A549 (cell line): ENCODE measurements around the gene IRS2. TPM values are rescaled to one million over a fixed set of nuclear protein-coding genes. Genes with fewer than 3 reads are reported as not detected.

ENCODE experiments used
- ATAC-seq, 2 experiments: fragments of 200-7000 bp in 1 of 2; fragments of >200 bp in 1 of 2; cut with Nextera tagmentation in 1 of 2; cut with Tn5 transposase in 1 of 2; 3 replicates each; pipeline versions ENCODE4 v1.8.0 to v1.9.1; 2018 to 2020; ENCODE audit warnings: mild to moderate bottlenecking in 1 of 2, moderate library complexity in 1 of 2
- CTCF ChIA-PET: fragments of 300-600 bp; sonication (Branson Sonifier 250); formaldehyde crosslinking; extraction: SDS; loops from one replicate; lab custom pipeline; 2021; ENCODE audit warnings: antibody characterized with exemption, inconsistent platforms; lab: Yijun Ruan, JAX
- POLR2A ChIA-PET: fragments of 350-600 bp; formaldehyde crosslinking; extraction: SDS; loops from one replicate; lab custom pipeline; 2021; ENCODE audit warnings: antibody characterized with exemption, inconsistent platforms; lab: Yijun Ruan, JAX
- DNase-seq, 2 experiments: peaks; one replicate each; pipeline versions ENCODE4 v3.0.0 to v3.0.0-alpha.2; 2011 to 2016; ENCODE audit warnings: low read depth in 1 of 2, low spot score in 1 of 2
- FAIRE-seq: peaks from 2 replicates; lab custom pipeline; 2011; peaks lifted over from hg19 to GRCh38; lab: Jason Lieb, UNC
- H3K27ac ChIP-seq, 2 experiments: fragments of >200 bp; sonication (Bioruptor Twin); formaldehyde crosslinking; 3 replicates each; pipeline ENCODE4 v1.5.1; 2016 to 2017
- H3K4me1 ChIP-seq: fragments of >200 bp; sonication (Bioruptor Twin); formaldehyde crosslinking; 3 replicates; pipeline ENCODE4 v1.6.1; 2016
- H3K4me2 ChIP-seq: fragments of >200 bp; sonication (Bioruptor Twin); formaldehyde crosslinking; 3 replicates; pipeline ENCODE4 v1.6.1; 2016
- H3K4me3 ChIP-seq: fragments of >200 bp; sonication (Bioruptor Twin); formaldehyde crosslinking; 3 replicates; pipeline ENCODE4 v1.5.1; 2016
- H3K9me3 ChIP-seq: fragments of >200 bp; sonication (Bioruptor Twin); formaldehyde crosslinking; 3 replicates; pipeline ENCODE4 v1.6.1; 2016
- BHLHE40 ChIP-seq: IDR thresholded peaks from 2 replicates; pipeline ENCODE4 v1.6.1; 2012; ENCODE audit warnings: low read depth, low read length, inconsistent platforms
- CBX8 ChIP-seq: fragments of 200-600 bp; sonication (generic); IDR thresholded peaks from 2 replicates; pipeline ENCODE4 v1.6.1; 2016
- CHD2 ChIP-seq: fragments of 150-350 bp; IDR thresholded peaks from 2 replicates; pipeline ENCODE4 v1.6.1; 2014; ENCODE audit warnings: low read length; ENCODE audit not compliant: partially characterized antibody
- CHD4 ChIP-seq: fragments of 200-600 bp; sonication (generic); IDR thresholded peaks from 2 replicates; pipeline ENCODE4 v1.6.1; 2016; ENCODE audit warnings: antibody characterized with exemption, mild to moderate bottlenecking, borderline replicate concordance
- EP300 ChIP-seq, 2 experiments: fragments of >200 bp; sonication (Bioruptor Twin); formaldehyde crosslinking; IDR thresholded peaks; 2 replicates in 1 of 2; 3 replicates in 1 of 2; pipeline ENCODE4 v1.6.1; 2016 to 2017
- ESRRA ChIP-seq: fragments of 150-350 bp; IDR thresholded peaks from 2 replicates; pipeline ENCODE4 v1.6.1; 2014; ENCODE audit warnings: mild to moderate bottlenecking, low read length, borderline replicate concordance
- FOSL2 ChIP-seq, 2 experiments: fragments of 450-650 bp in 1 of 2; fragments of >200 bp in 1 of 2; sonication (Bioruptor Twin) in 1 of 2; formaldehyde crosslinking; IDR thresholded peaks; 2 replicates each; pipeline versions ENCODE4 v1.5.0 to v1.6.1; 2016 to 2020; ENCODE audit warnings: mild to moderate bottlenecking in 1 of 2, moderate library complexity in 1 of 2
- FOXS1 ChIP-seq: fragments of 250-450 bp; sonication (Bioruptor Pico); IDR thresholded peaks from 2 replicates; pipeline ENCODE4 v1.5.0; 2020; ENCODE audit warnings: mild to moderate bottlenecking, moderate library complexity
- HOXB13 ChIP-seq: fragments of 250-450 bp; sonication (Bioruptor Pico); IDR thresholded peaks from 2 replicates; pipeline ENCODE4 v1.5.0; 2020; ENCODE audit warnings: low read depth, mild to moderate bottlenecking, moderate library complexity
- KDM1A ChIP-seq: fragments of 200-600 bp; sonication (generic); IDR thresholded peaks from 2 replicates; pipeline ENCODE4 v1.6.1; 2016; ENCODE audit warnings: low read depth, mild to moderate bottlenecking
- MAZ ChIP-seq: fragments of 150-350 bp; IDR thresholded peaks from 2 replicates; pipeline ENCODE4 v1.6.1; 2014; ENCODE audit warnings: antibody characterized with exemption, low read depth, low read length, borderline replicate concordance
- NPAS2 ChIP-seq: fragments of 250-450 bp; sonication (Bioruptor Pico); IDR thresholded peaks from 2 replicates; pipeline ENCODE4 v1.8.0; 2022; ENCODE audit warnings: mild to moderate bottlenecking, moderate library complexity, borderline replicate concordance
- RCOR1 ChIP-seq: fragments of 150-350 bp; IDR thresholded peaks from 2 replicates; pipeline ENCODE4 v1.6.1; 2014; ENCODE audit warnings: antibody characterized with exemption, low read length, low read depth
- RNF2 ChIP-seq: fragments of 200-600 bp; sonication (generic); IDR thresholded peaks from 2 replicates; pipeline ENCODE4 v1.6.1; 2016; ENCODE audit warnings: low read depth, mild to moderate bottlenecking, antibody characterized with exemption, moderate library complexity, borderline replicate concordance
- SMC3 ChIP-seq: fragments of >200 bp; sonication (Bioruptor Twin); formaldehyde crosslinking; IDR thresholded peaks from 3 replicates; pipeline ENCODE4 v1.6.1; 2018; ENCODE audit warnings: inconsistent platforms
- SREBF2 ChIP-seq: fragments of 450-650 bp; IDR thresholded peaks from 2 replicates; pipeline ENCODE4 v1.6.1; 2014; ENCODE audit warnings: mild to moderate bottlenecking, moderate library complexity
- TFCP2L1 ChIP-seq: fragments of 250-450 bp; sonication (Bioruptor Pico); IDR thresholded peaks from 2 replicates; pipeline ENCODE4 v1.5.0; 2021; ENCODE audit warnings: mild to moderate bottlenecking
- TP53 ChIP-seq: fragments of 250-450 bp; sonication (Bioruptor Pico); IDR thresholded peaks from 2 replicates; pipeline ENCODE4 v1.5.0; 2021; ENCODE audit warnings: mild to moderate bottlenecking, moderate library complexity
- ZC3H11A ChIP-seq: fragments of 450-650 bp; IDR thresholded peaks from 2 replicates; pipeline ENCODE4 v1.6.1; 2014; ENCODE audit warnings: antibody characterized with exemption, mild to moderate bottlenecking
- ZNF302 ChIP-seq: fragments of 250-450 bp; sonication (Bioruptor Pico); IDR thresholded peaks from 2 replicates; pipeline ENCODE4 v1.9.0; 2021; ENCODE audit warnings: inconsistent platforms, mild to moderate bottlenecking, moderate library complexity
- WGBS: methylation state at CpG from one replicate; pipeline ENCODE4 v1.1.6; 2017; ENCODE audit errors: missing lambda C conversion rate; 5-methylcytosine and 5-hydroxymethylcytosine counted together
- polyA plus RNA-seq, 4 experiments: library from polyadenylated mRNA; depleted of rRNA in 3 of 4; stranded (reverse); fragments of >200 nt; fragmentation: RNase III in 1 of 4; extraction: RNeasy Plus Mini Kit Qiagen cat#74134 plus additional on column Dnase treatment in 1 of 4; gene quantifications; 2 replicates in 3 of 4; 3 replicates in 1 of 4; pipeline ENCODE4 v1.2.3, GENCODE V29; 2011 to 2017
- TF ChIP-seq, protein P1 (sequence below): IDR thresholded peaks from 2 replicates; pipeline ENCODE4 v1.6.1; 2012; ENCODE audit warnings: low read depth, borderline replicate concordance
- TF ChIP-seq, protein P2 (sequence below): IDR thresholded peaks from 2 replicates; pipeline ENCODE4 v1.6.1; 2012
- TF ChIP-seq, protein P3 (sequence below): fragments of 250-450 bp; sonication (Bioruptor Pico); IDR thresholded peaks from 2 replicates; pipeline ENCODE4 v1.5.0; 2020; ENCODE audit warnings: low read depth, mild to moderate bottlenecking, moderate library complexity
- TF ChIP-seq, protein P4 (sequence below): fragments of 150-350 bp; IDR thresholded peaks from 2 replicates; pipeline ENCODE4 v1.6.1; 2014; ENCODE audit warnings: low read depth, mild to moderate bottlenecking, low read length
- TF ChIP-seq, protein P5 (sequence below): IDR thresholded peaks from 2 replicates; pipeline ENCODE4 v1.6.1; 2012
- TF ChIP-seq, protein P6 (sequence below): fragments of 200-600 bp; sonication (generic); IDR thresholded peaks from 2 replicates; pipeline ENCODE4 v1.6.1; 2016; ENCODE audit warnings: antibody characterized with exemption, mild to moderate bottlenecking, moderate library complexity

The IRS2 gene
- polyA plus RNA-seq, 2 of the 4 experiments (the other 2 are of a cell fraction), result 4.8 to 12.3 TPM

DNA sequence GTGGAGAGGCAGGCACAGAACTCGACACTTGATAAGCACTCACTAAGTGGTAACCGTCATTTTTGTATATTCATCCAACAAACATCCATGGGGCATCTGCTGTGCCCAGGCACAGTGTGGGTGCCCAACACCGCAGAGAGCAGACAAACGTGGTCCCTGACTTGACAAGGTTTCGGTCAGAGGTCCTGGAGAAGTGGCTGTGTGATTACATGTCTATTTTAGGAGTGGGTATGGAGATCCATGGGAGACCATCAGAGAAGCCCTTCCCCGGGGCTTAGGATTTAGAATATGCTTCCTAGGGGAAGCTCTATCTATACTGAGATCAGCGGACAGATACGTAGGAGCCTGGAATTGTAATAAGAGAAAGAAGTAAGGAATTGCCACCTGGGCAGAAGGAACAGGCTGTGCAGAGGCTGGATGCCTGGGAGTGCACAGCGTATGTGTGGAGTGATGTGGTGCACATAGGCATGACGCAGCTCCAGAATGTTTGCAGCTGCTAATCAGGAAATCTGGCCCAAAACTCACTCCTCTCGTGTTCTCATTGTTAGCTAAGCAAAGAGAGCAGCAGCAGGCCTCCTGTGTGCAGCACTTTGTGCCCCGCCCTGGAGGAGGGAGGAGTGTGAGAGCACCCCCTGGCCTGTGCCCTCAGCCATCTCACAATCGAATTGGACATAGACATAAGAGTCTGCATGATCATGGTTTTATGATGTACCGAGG lies 23.0 kb upstream of the IRS2 start:
- Histone ChIP-seq H3K4me1 (no peaks in the 10 kb centered on the region), H3K27ac (no peak overlapping the region), H3K9me3 (no peaks in the 10 kb centered on the region), H3K4me3 (no peak overlapping the region)
- POLR2A ChIA-PET, result no interaction called here
- DNase-seq (no peak), ATAC-seq (no peak)
- TF ChIP-seq RCOR1 (no peak), SREBF2 (no peak), NPAS2 (CRISPR knock-in tag) (no peak), MAZ (no peak)
- TF ChIP-seq, protein P1, sequence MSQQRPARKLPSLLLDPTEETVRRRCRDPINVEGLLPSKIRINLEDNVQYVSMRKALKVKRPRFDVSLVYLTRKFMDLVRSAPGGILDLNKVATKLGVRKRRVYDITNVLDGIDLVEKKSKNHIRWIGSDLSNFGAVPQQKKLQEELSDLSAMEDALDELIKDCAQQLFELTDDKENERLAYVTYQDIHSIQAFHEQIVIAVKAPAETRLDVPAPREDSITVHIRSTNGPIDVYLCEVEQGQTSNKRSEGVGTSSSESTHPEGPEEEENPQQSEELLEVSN, result no peak
- TF ChIP-seq, all 56 proteins: peak for 0
- H3K4me2 ChIP-seq, result no peak overlapping the region
- FAIRE-seq, result no peak
- CTCF ChIA-PET, result no interaction called here
- 63% methylated on average over 11 of the region's 14 CpGs for WGBS

DNA sequence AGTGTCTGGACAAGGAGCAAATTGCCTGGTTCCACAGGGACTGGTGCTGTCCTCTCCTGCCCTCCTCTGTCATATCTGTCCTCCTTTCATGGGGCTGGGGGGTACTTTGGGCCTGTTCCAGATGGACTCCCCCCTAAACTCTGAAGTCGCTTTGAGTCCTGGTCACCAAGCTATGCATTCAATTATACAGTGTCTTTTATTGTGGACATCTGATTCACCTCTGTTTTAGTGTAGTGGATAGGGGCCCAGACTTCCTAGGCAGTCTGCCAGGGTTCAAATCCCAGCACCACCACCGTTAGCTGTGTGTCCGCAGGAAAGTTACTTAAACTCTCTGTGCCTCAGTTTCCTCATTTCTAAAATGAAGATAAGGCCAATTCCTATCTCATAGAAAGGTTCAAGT lies 21.0 kb upstream of the IRS2 start:
- no peak for TF ChIP-seq FOXS1 (CRISPR knock-in tag)
- TF ChIP-seq, protein P2, sequence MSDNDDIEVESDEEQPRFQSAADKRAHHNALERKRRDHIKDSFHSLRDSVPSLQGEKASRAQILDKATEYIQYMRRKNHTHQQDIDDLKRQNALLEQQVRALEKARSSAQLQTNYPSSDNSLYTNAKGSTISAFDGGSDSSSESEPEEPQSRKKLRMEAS, result no peak
- TF ChIP-seq ZC3H11A, result no peak
- TF ChIP-seq SMC3, result no peak
- no peak for TF ChIP-seq CHD4
- TF ChIP-seq ESRRA, result no peak
- TF ChIP-seq, protein P3, sequence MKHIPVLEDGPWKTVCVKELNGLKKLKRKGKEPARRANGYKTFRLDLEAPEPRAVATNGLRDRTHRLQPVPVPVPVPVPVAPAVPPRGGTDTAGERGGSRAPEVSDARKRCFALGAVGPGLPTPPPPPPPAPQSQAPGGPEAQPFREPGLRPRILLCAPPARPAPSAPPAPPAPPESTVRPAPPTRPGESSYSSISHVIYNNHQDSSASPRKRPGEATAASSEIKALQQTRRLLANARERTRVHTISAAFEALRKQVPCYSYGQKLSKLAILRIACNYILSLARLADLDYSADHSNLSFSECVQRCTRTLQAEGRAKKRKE, result no peak
- TF ChIP-seq CHD2, result no peak
- TF ChIP-seq TFCP2L1 (CRISPR knock-in tag), result no peak
- no peak for TF ChIP-seq RNF2
- no peak for TF ChIP-seq HOXB13 (CRISPR knock-in tag)
- no peak for TF ChIP-seq ZNF302 (CRISPR knock-in tag)
- no peak for TF ChIP-seq EP300 (IDR thresholded peaks at IDR 0.05)
- no peak for TF ChIP-seq BHLHE40
- TF ChIP-seq KDM1A, result no peak
- no peak for TF ChIP-seq TP53 (CRISPR knock-in tag)
- TF ChIP-seq FOSL2 (IDR thresholded peaks at IDR 0.05), result no peak
- no peak for TF ChIP-seq FOSL2 (CRISPR knock-in tag; IDR thresholded peaks at IDR 0.05)
- DNase-seq (no peak), ATAC-seq (no peak), FAIRE-seq (no peak)
- ChIA-PET POLR2A (no interaction called here), CTCF (interaction anchor here (1.0 kb wide), 1 partner anchor 300 kb away, joined by 4 read pairs; no protein-coding TSS in a partner anchor)
- H3K9me3 ChIP-seq, result no peaks in the 10 kb centered on the region
- no peak overlapping the region for H3K4me2 ChIP-seq
- peaks cover 15% of the 10 kb centered on the region for H3K4me1 ChIP-seq
- H3K27ac ChIP-seq, result no peak overlapping the region
- WGBS, result 67% methylated on average over 3 of the region's 3 CpGs
- H3K4me3 ChIP-seq, result no peak overlapping the region

DNA sequence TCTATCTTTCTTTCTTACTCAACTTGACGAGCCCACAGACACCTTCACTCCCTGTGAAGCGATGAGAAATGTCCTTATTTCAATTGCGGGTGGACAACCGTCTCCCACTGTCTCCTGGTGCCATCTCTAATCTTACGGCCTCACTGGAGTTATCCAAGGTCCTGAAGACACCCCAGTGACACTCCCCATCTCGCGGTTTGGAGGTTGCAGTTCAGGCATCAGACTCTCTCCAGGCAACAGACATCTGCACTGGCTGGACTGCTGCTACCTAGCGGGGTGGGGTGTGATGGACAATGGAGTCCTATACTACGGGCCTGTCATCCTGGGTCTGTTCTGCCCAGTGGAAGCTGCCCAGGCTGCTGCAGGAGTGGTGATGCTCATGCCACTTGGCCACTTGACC lies 18.3 kb upstream of the IRS2 start:
- Histone ChIP-seq H3K27ac (no peak overlapping the region), H3K4me3 (no peak overlapping the region), H3K4me1 (peaks cover 15% of the 10 kb centered on the region), H3K4me2 (no peak overlapping the region), H3K9me3 (no peaks in the 10 kb centered on the region)
- 88% methylated on average over 9 of the region's 9 CpGs for whole genome bisulfite sequencing
- FAIRE-seq, result no peak
- CTCF ChIA-PET, result no interaction called here
- TF ChIP-seq CBX8, result no peak
- TF ChIP-seq, protein P4, sequence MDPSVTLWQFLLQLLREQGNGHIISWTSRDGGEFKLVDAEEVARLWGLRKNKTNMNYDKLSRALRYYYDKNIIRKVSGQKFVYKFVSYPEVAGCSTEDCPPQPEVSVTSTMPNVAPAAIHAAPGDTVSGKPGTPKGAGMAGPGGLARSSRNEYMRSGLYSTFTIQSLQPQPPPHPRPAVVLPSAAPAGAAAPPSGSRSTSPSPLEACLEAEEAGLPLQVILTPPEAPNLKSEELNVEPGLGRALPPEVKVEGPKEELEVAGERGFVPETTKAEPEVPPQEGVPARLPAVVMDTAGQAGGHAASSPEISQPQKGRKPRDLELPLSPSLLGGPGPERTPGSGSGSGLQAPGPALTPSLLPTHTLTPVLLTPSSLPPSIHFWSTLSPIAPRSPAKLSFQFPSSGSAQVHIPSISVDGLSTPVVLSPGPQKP, result no peak
- no peak for TF ChIP-seq SMC3
- TF ChIP-seq, protein P5, sequence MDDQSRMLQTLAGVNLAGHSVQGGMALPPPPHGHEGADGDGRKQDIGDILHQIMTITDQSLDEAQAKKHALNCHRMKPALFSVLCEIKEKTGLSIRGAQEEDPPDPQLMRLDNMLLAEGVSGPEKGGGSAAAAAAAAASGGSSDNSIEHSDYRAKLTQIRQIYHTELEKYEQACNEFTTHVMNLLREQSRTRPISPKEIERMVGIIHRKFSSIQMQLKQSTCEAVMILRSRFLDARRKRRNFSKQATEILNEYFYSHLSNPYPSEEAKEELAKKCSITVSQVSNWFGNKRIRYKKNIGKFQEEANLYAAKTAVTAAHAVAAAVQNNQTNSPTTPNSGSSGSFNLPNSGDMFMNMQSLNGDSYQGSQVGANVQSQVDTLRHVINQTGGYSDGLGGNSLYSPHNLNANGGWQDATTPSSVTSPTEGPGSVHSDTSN, result no peak
- TF ChIP-seq, protein P6, sequence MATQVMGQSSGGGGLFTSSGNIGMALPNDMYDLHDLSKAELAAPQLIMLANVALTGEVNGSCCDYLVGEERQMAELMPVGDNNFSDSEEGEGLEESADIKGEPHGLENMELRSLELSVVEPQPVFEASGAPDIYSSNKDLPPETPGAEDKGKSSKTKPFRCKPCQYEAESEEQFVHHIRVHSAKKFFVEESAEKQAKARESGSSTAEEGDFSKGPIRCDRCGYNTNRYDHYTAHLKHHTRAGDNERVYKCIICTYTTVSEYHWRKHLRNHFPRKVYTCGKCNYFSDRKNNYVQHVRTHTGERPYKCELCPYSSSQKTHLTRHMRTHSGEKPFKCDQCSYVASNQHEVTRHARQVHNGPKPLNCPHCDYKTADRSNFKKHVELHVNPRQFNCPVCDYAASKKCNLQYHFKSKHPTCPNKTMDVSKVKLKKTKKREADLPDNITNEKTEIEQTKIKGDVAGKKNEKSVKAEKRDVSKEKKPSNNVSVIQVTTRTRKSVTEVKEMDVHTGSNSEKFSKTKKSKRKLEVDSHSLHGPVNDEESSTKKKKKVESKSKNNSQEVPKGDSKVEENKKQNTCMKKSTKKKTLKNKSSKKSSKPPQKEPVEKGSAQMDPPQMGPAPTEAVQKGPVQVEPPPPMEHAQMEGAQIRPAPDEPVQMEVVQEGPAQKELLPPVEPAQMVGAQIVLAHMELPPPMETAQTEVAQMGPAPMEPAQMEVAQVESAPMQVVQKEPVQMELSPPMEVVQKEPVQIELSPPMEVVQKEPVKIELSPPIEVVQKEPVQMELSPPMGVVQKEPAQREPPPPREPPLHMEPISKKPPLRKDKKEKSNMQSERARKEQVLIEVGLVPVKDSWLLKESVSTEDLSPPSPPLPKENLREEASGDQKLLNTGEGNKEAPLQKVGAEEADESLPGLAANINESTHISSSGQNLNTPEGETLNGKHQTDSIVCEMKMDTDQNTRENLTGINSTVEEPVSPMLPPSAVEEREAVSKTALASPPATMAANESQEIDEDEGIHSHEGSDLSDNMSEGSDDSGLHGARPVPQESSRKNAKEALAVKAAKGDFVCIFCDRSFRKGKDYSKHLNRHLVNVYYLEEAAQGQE, result peak; percentile 60; the same call in 1 of the 2 replicates
- ATAC-seq, result no peak
- POLR2A ChIA-PET, result no interaction called here
- DNase-seq, result no peak
